ENCODE measurements around the gene LRG1. TPM values are rescaled to one million over a fixed set of nuclear protein-coding genes. Genes with fewer than 3 reads are reported as not detected.

Gene LRG1
- total RNA-seq, 2 donors from 2014 or later, result 0.86 to 1.4 TPM

- H3K27ac Mint-ChIP-seq, result no peak overlapping the region
- WGBS, 2 experiments (ENCODE audit: insufficient coverage in 1 of 2, insufficient read length in 1 of 2), result 91% methylated on average over 22 to 26 of the region's 26 CpGs
Observed at GRCh38 chr19:4550479-4551050, 10.7 kb upstream of the LRG1 start.

GRCh38 chr19:4550018-4550417 lies 10.2 kb upstream of the LRG1 start:
- no peaks in the 10 kb centered on the region for H3K27me3 ChIP-seq (ENCODE audit: control insufficient read depth, insufficient read depth, low read length, poor library complexity, severe bottlenecking)
- no peak overlapping the region for H3K4me3 Mint-ChIP-seq
- H3K36me3 ChIP-seq (ENCODE audit: control insufficient read depth, insufficient read depth, low read length), result peaks cover 9% of the 10 kb centered on the region
- peaks cover 60% of the 10 kb centered on the region for H3K36me3 Mint-ChIP-seq (ENCODE audit: low read depth)
- H3K9me3 Mint-ChIP-seq, result no peaks in the 10 kb centered on the region
- no peaks in the 10 kb centered on the region for H3K9me3 ChIP-seq (ENCODE audit: control insufficient read depth, low read length)
- no peak for DNase-seq
- WGBS, 2 experiments (ENCODE audit: insufficient coverage in 1 of 2, insufficient read length in 1 of 2), result 95% methylated on average over 13 to 18 of the region's 18 CpGs
- H3K27me3 Mint-ChIP-seq (ENCODE audit: insufficient read depth), result no peaks in the 10 kb centered on the region
- no peaks in the 10 kb centered on the region for H3K4me1 Mint-ChIP-seq
- H3K9ac ChIP-seq (ENCODE audit: extremely low read depth, low read length, poor library complexity, severe bottlenecking), result no peak overlapping the region
- H3K27ac Mint-ChIP-seq, result no peak overlapping the region
- H3K27ac ChIP-seq (ENCODE audit: low read depth, low read length), result no peak overlapping the region
- no peaks in the 10 kb centered on the region for H3K4me1 ChIP-seq (ENCODE audit: control insufficient read depth, insufficient read depth, low read length)
- no peak overlapping the region for H3K4me3 ChIP-seq (ENCODE audit: low read length)
- no peak for TF ChIP-seq CTCF (conservative IDR thresholded peaks at IDR 0.05)

More at GRCh38 chr19:4550479-4551050, 10.7 kb upstream of the LRG1 start:
- Mint-ChIP-seq H3K4me1 (no peaks in the 10 kb centered on the region), H3K4me3 (no peak overlapping the region), H3K36me3 (ENCODE audit: low read depth) (peaks cover 60% of the 10 kb centered on the region), H3K27me3 (ENCODE audit: insufficient read depth) (no peaks in the 10 kb centered on the region), H3K9me3 (no peaks in the 10 kb centered on the region)
- no peaks in the 10 kb centered on the region for H3K27me3 ChIP-seq (ENCODE audit: control insufficient read depth, insufficient read depth, low read length, poor library complexity, severe bottlenecking)
- DNase-seq, result no peak
- H3K36me3 ChIP-seq (ENCODE audit: control insufficient read depth, insufficient read depth, low read length), result peaks cover 9% of the 10 kb centered on the region
- H3K9ac ChIP-seq (ENCODE audit: extremely low read depth, low read length, poor library complexity, severe bottlenecking), result no peak overlapping the region
- no peak overlapping the region for H3K4me3 ChIP-seq (ENCODE audit: low read length)
- no peak for TF ChIP-seq CTCF (conservative IDR thresholded peaks at IDR 0.05)
- no peaks in the 10 kb centered on the region for H3K4me1 ChIP-seq (ENCODE audit: control insufficient read depth, insufficient read depth, low read length)
- H3K27ac ChIP-seq (ENCODE audit: low read depth, low read length), result no peak overlapping the region
- H3K9me3 ChIP-seq (ENCODE audit: control insufficient read depth, low read length), result no peaks in the 10 kb centered on the region

GRCh38 chr19:4548238-4548584 lies 8.4 kb upstream of the LRG1 start:
- Mint-ChIP-seq H3K9me3 (no peaks in the 10 kb centered on the region), H3K36me3 (ENCODE audit: low read depth) (peaks cover 43% of the 10 kb centered on the region), H3K4me3 (no peak overlapping the region), H3K4me1 (no peaks in the 10 kb centered on the region), H3K27me3 (ENCODE audit: insufficient read depth) (no peaks in the 10 kb centered on the region), H3K27ac (no peak overlapping the region)
- Histone ChIP-seq H3K4me3 (ENCODE audit: low read length) (no peak overlapping the region), H3K9ac (ENCODE audit: extremely low read depth, low read length, poor library complexity, severe bottlenecking) (no peak overlapping the region), H3K36me3 (ENCODE audit: control insufficient read depth, insufficient read depth, low read length) (peaks cover 9% of the 10 kb centered on the region), H3K27me3 (ENCODE audit: control insufficient read depth, insufficient read depth, low read length, poor library complexity, severe bottlenecking) (no peaks in the 10 kb centered on the region), H3K4me1 (ENCODE audit: control insufficient read depth, insufficient read depth, low read length) (no peaks in the 10 kb centered on the region), H3K27ac (ENCODE audit: low read depth, low read length) (no peak overlapping the region), H3K9me3 (ENCODE audit: control insufficient read depth, low read length) (no peaks in the 10 kb centered on the region)
- WGBS, 2 experiments (ENCODE audit: insufficient coverage in 1 of 2, insufficient read length in 1 of 2), result 92 to 97% methylated on average over 5 to 14 of the region's 14 CpGs
- no peak for DNase-seq
- no peak for TF ChIP-seq CTCF (conservative IDR thresholded peaks at IDR 0.05)
